ENCODE measurements around the gene EHBP1.

The EHBP1 gene

GRCh38 chr2:63053081-63053888 is 347.8 kb downstream of the EHBP1 start:
- Histone ChIP-seq H3K9ac (ENCODE audit: low read length) (no peak overlapping the region), H3K9me2 (ENCODE audit: low read depth, low read length) (no peaks in the 10 kb centered on the region), H3F3A (ENCODE audit: insufficient read depth, low read length) (no peaks in the 10 kb centered on the region), H3K4me1 (ENCODE audit: insufficient read depth, low read length, severe bottlenecking) (peaks cover 44% of the 10 kb centered on the region), H4K20me1 (ENCODE audit: insufficient read depth, low read length) (no peaks in the 10 kb centered on the region), H3K79me2 (ENCODE audit: insufficient read depth, low read length) (no peaks in the 10 kb centered on the region), H3K4me2 (ENCODE audit: low read length) (peak overlapping the region; percentile 53; the same call in 1 of the 2 replicates), H2AFZ (ENCODE audit: low read length) (no peak overlapping the region), H3K4me3 (ENCODE audit: low read depth, low read length, poor library complexity, severe bottlenecking) (peak overlapping the region; percentile 24), H3K36me3 (ENCODE audit: insufficient read depth, low read length) (peaks cover 32% of the 10 kb centered on the region), H3K27ac (ENCODE audit: low read depth, low read length, poor library complexity, severe bottlenecking) (no peak overlapping the region), H3K27me3 (ENCODE audit: insufficient read depth, low read length) (no peaks in the 10 kb centered on the region), H3K9me3 (ENCODE audit: low read length) (no peaks in the 10 kb centered on the region)
- no peak for TF ChIP-seq EZH2 (IDR thresholded peaks at IDR 0.05; ENCODE audit: borderline replicate concordance, low read length)
- TF ChIP-seq, protein P1, sequence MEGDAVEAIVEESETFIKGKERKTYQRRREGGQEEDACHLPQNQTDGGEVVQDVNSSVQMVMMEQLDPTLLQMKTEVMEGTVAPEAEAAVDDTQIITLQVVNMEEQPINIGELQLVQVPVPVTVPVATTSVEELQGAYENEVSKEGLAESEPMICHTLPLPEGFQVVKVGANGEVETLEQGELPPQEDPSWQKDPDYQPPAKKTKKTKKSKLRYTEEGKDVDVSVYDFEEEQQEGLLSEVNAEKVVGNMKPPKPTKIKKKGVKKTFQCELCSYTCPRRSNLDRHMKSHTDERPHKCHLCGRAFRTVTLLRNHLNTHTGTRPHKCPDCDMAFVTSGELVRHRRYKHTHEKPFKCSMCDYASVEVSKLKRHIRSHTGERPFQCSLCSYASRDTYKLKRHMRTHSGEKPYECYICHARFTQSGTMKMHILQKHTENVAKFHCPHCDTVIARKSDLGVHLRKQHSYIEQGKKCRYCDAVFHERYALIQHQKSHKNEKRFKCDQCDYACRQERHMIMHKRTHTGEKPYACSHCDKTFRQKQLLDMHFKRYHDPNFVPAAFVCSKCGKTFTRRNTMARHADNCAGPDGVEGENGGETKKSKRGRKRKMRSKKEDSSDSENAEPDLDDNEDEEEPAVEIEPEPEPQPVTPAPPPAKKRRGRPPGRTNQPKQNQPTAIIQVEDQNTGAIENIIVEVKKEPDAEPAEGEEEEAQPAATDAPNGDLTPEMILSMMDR (IDR thresholded peaks at IDR 0.05; ENCODE audit: low read length): no peak

DNA sequence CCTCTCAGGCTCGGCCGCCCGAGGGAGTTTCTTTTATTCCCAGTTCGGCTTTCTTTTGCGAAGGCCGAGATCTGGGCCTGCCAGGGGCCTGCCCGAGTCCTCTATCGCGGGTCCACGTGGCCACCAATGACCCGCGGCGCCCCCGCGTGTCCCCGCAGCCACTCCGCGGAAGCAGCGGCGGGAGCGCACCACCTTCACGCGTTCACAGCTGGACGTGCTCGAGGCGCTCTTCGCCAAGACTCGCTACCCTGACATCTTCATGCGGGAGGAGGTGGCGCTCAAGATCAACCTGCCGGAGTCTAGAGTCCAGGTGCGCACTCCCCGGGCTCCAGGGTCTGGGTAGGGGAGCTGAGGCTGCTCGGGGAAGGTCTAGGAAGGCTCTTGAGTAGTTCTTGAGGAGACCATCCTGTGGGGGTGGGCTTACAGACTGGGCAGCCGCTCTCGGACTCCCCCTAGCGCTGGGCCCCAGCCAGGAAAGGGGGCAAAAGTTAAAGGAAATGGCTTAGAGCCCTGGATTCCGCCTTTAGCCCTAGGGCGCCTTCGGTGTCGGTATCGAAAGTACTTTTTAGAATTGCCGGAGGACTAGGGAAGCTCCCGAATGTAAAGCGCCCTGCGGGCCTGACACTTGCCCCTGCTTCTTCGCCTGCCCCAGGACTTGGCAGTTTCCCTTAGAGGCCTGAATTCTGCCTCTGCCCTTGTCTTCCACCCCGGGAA is 348.5 kb downstream of the EHBP1 start:
- H3K9ac ChIP-seq (ENCODE audit: low read length): no peak overlapping the region
- no peak overlapping the region for H2AFZ ChIP-seq (ENCODE audit: low read length)
- H3F3A ChIP-seq (ENCODE audit: insufficient read depth, low read length): no peaks in the 10 kb centered on the region
- no peaks in the 10 kb centered on the region for H3K9me2 ChIP-seq (ENCODE audit: low read depth, low read length)
- H3K36me3 ChIP-seq (ENCODE audit: insufficient read depth, low read length): peaks cover 32% of the 10 kb centered on the region
- TF ChIP-seq, protein P1 (IDR thresholded peaks at IDR 0.05; ENCODE audit: low read length): peak; percentile 74
- no peak for TF ChIP-seq EZH2 (IDR thresholded peaks at IDR 0.05; ENCODE audit: borderline replicate concordance, low read length)
- peak overlapping the region; percentile 53; the same call in 1 of the 2 replicates for H3K4me2 ChIP-seq (ENCODE audit: low read length)
- H3K4me3 ChIP-seq (ENCODE audit: low read depth, low read length, poor library complexity, severe bottlenecking): peak overlapping the region; percentile 24
- peaks cover 44% of the 10 kb centered on the region for H3K4me1 ChIP-seq (ENCODE audit: insufficient read depth, low read length, severe bottlenecking)
- no peaks in the 10 kb centered on the region for H4K20me1 ChIP-seq (ENCODE audit: insufficient read depth, low read length)
- no peaks in the 10 kb centered on the region for H3K9me3 ChIP-seq (ENCODE audit: low read length)
- no peaks in the 10 kb centered on the region for H3K27me3 ChIP-seq (ENCODE audit: insufficient read depth, low read length)
- no peaks in the 10 kb centered on the region for H3K79me2 ChIP-seq (ENCODE audit: insufficient read depth, low read length)
- H3K27ac ChIP-seq (ENCODE audit: low read depth, low read length, poor library complexity, severe bottlenecking): no peak overlapping the region

DNA sequence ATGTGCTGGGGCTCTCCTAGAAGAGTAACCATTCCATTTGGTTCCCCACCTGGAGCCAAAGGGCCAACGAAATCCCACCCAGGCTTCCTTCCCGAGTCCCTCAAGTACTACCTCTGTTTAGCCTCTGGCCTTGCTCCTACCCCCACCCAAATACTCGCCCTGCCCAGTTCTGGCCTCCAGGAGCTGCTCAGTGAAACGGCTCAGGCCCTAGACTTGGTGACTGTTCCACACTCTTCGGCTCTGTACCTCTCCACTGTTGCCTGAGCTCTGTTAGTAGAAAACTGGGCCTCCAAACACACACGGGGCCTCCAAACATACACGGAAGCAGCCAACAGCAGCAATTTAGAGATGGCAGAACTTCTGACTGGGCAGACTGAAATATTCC is 349.3 kb downstream of the EHBP1 start:
- H3F3A ChIP-seq (ENCODE audit: insufficient read depth, low read length): no peaks in the 10 kb centered on the region
- H3K27ac ChIP-seq (ENCODE audit: low read depth, low read length, poor library complexity, severe bottlenecking): no peak overlapping the region
- H3K36me3 ChIP-seq (ENCODE audit: insufficient read depth, low read length): peaks cover 32% of the 10 kb centered on the region
- no peaks in the 10 kb centered on the region for H3K9me3 ChIP-seq (ENCODE audit: low read length)
- H3K79me2 ChIP-seq (ENCODE audit: insufficient read depth, low read length): no peaks in the 10 kb centered on the region
- H3K4me2 ChIP-seq (ENCODE audit: low read length): 0 out of 2 replicates have a peak overlapping the region, but pooled peaks have one; percentile 53
- H4K20me1 ChIP-seq (ENCODE audit: insufficient read depth, low read length): no peaks in the 10 kb centered on the region
- TF ChIP-seq, protein P1 (IDR thresholded peaks at IDR 0.05; ENCODE audit: low read length): no peak
- no peak for TF ChIP-seq EZH2 (IDR thresholded peaks at IDR 0.05; ENCODE audit: borderline replicate concordance, low read length)
- H3K4me3 ChIP-seq (ENCODE audit: low read depth, low read length, poor library complexity, severe bottlenecking): no peak overlapping the region
- no peak overlapping the region for H2AFZ ChIP-seq (ENCODE audit: low read length)
- peaks cover 40% of the 10 kb centered on the region for H3K4me1 ChIP-seq (ENCODE audit: insufficient read depth, low read length, severe bottlenecking)
- no peak overlapping the region for H3K9ac ChIP-seq (ENCODE audit: low read length)
- H3K27me3 ChIP-seq (ENCODE audit: insufficient read depth, low read length): no peaks in the 10 kb centered on the region
- no peaks in the 10 kb centered on the region for H3K9me2 ChIP-seq (ENCODE audit: low read depth, low read length)
